ENCODE measurements around the gene CAPN9.
"Not testable (repeated sequence)": the region's sequence is repeated elsewhere in the genome, so short reads cannot be mapped to it uniquely, and the experiment has no call there.

CAPN9 gene

DNA sequence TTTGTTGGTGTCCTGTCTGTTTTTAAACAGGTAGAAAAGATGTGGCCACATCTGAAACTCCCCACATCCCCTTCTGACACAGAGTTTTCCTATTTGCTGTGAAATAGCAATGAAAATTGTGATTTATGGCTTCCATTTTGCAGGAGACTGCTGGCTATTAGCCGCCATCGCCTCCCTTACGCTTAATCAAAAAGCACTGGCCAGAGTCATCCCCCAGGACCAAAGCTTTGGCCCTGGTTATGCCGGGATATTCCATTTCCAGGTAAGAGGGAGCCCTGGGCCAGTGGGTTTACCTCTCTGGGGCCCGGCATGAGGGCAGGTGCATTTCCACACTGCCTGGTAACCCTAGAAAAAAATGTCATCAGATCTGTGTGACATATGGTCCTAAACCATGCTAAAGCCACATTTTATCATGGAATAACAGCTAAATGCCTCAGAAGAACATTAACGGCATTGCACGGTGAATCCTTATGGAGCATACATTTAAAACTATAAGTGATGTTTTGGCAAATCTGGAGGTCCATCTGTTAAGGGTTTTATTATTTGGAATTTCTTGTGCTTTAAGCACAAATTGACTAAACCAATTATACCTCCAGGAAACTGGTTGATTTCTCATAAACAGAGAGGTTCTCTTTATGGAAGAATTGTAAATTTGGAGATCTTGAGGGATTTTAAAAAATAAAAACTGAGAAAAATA, 12.3 kb downstream of the CAPN9 start:
- TF ChIP-seq, protein P1, sequence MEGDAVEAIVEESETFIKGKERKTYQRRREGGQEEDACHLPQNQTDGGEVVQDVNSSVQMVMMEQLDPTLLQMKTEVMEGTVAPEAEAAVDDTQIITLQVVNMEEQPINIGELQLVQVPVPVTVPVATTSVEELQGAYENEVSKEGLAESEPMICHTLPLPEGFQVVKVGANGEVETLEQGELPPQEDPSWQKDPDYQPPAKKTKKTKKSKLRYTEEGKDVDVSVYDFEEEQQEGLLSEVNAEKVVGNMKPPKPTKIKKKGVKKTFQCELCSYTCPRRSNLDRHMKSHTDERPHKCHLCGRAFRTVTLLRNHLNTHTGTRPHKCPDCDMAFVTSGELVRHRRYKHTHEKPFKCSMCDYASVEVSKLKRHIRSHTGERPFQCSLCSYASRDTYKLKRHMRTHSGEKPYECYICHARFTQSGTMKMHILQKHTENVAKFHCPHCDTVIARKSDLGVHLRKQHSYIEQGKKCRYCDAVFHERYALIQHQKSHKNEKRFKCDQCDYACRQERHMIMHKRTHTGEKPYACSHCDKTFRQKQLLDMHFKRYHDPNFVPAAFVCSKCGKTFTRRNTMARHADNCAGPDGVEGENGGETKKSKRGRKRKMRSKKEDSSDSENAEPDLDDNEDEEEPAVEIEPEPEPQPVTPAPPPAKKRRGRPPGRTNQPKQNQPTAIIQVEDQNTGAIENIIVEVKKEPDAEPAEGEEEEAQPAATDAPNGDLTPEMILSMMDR (IDR thresholded peaks at IDR 0.05; ENCODE audit: low read depth, low read length) = no peak
- TF ChIP-seq POLR2A (IDR thresholded peaks at IDR 0.05; ENCODE audit: extremely low read depth, insufficient read length) (no peak), MYC (IDR thresholded peaks at IDR 0.05; ENCODE audit: low read depth, low read length) (no peak)
- TF ChIP-seq, protein P2, sequence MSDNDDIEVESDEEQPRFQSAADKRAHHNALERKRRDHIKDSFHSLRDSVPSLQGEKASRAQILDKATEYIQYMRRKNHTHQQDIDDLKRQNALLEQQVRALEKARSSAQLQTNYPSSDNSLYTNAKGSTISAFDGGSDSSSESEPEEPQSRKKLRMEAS (IDR thresholded peaks at IDR 0.05; ENCODE audit: low read depth, low read length) = no peak
- H3K4me3 ChIP-seq (ENCODE audit: low read depth, low read length) = no peak overlapping the region
- no peak for DNase-seq (ENCODE audit: low read depth)

DNA sequence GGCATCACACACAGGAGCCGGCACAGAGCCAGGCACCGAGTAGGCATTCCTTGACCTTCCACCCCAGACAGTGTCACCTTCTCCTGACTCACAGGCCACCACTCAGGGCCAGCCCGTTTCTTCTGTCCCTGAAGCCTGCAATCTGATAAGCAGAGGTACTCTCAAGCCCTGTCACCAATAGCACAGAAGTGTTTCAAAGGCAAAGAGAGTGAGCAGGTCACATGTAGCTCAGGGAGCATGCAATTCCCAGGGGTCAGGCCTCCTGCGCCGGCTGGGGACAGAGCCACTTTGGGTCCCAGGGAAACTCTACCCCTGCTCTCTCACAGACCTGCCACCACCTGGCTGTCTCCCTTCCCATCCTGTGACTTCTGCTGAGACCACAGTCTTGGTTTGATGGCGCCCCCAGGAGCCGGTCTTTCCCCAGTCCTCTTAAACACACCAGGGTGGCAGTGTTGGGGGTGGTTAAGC, 13.2 kb downstream of the CAPN9 start:
- no peak overlapping the region for H3K4me3 ChIP-seq (ENCODE audit: low read depth, low read length)
- no peak for DNase-seq (ENCODE audit: low read depth)
- no peak for TF ChIP-seq POLR2A (IDR thresholded peaks at IDR 0.05; ENCODE audit: extremely low read depth, insufficient read length)
- no peak for TF ChIP-seq MYC (IDR thresholded peaks at IDR 0.05; ENCODE audit: low read depth, low read length)
- TF ChIP-seq, protein P2 (IDR thresholded peaks at IDR 0.05; ENCODE audit: low read depth, low read length) = no peak
- TF ChIP-seq, protein P1 (IDR thresholded peaks at IDR 0.05; ENCODE audit: low read depth, low read length) = no peak

DNA sequence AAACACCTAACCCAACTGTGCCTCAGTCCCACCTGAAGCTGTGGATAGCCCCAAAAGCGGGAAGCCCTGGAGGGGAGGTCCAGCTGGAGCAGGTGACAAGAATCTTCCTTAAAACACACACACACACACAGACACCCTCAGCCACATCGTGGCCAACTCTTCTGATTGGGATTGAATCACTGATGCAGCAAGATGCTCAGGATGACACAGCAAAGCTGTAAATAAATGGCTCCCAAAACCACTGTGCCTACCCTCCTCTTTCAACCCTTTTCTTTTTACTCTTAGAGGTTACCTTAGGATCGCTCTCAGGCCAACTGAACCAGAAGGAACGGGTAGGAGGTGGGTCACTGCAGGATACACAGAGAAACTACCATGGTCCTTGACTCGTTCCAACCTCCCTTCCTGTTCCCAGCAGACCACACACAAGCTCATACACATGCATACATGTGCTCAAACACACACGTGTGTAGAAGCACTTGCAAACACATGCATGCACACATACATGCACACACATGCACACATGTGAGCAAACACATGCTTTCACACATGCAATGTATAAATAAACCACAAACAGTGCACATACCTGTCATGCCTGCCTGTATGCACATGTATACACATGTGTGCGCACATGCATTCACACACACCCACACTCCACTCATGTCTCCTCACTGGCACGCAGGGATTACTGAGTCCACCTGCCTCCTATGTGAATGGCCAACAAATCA, 14.4 kb downstream of the CAPN9 start:
- DNase-seq (ENCODE audit: low read depth) = no peak
- TF ChIP-seq, protein P2 (IDR thresholded peaks at IDR 0.05; ENCODE audit: low read depth, low read length) = 0 out of 2 replicates have a peak, but pooled peaks have one; percentile 32
- no peak for TF ChIP-seq MYC (IDR thresholded peaks at IDR 0.05; ENCODE audit: low read depth, low read length)
- no peak overlapping the region for H3K4me3 ChIP-seq (ENCODE audit: low read depth, low read length)

DNA sequence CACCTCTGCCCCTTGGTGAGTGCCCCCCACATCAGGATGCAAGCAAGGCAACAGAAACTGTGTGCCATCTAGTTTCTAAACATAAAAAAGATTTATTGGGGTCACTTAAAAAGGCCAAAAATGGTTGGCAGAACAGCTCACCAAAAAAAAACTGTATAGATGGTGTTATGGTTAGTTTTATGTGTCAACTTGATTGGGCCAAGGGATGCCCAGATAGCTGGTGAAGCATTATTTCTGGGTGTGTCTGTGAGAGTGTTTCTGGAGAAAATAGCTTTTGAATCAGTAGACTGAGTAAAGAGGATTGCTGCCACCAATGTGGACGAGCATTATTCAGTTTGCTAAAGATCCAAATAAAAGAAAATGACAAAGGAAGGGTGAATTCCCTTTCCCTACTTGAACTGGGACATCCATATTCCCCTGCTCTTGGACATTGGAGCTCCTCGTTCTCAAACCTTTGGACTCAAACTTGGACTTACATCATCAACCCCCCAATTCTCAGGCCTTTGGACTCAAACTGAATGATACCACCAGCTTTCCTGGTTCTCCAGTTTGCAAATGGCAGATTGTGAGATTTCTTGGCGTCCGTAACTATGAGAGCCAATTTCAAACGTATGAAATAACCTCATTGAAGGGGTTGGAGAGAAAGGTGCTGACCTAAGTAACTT, 16.9 kb downstream of the CAPN9 start:
- H3K4me3 ChIP-seq (ENCODE audit: low read depth, low read length) = no peak overlapping the region
- DNase-seq (ENCODE audit: low read depth) = no peak
- TF ChIP-seq POLR2A (IDR thresholded peaks at IDR 0.05; ENCODE audit: extremely low read depth, insufficient read length) (no peak), MYC (IDR thresholded peaks at IDR 0.05; ENCODE audit: low read depth, low read length) (no peak)
- TF ChIP-seq, protein P2 (IDR thresholded peaks at IDR 0.05; ENCODE audit: low read depth, low read length) = no peak
- TF ChIP-seq, protein P1 (IDR thresholded peaks at IDR 0.05; ENCODE audit: low read depth, low read length) = no peak

DNA sequence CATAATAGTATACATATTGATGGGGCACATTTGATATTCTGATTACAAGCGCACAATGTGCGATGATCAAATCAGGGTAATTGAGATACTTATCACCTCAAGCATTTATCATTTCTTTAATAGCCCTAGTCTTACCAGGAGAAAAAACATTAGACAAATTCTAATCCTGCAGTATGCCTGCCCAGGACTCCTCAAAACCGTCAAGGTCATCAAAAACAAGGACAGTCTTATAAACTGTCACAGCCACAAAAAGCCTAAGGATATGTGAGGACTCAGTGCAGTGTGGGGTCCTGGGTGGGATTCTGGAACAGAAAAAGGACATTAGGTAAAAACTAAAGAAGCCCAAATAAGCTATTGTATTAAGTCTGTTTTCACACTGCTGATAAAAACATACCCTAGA, 19.1 kb downstream of the CAPN9 start:
- TF ChIP-seq MYC (IDR thresholded peaks at IDR 0.05; ENCODE audit: low read depth, low read length) (no peak), POLR2A (IDR thresholded peaks at IDR 0.05; ENCODE audit: extremely low read depth, insufficient read length) (no peak)
- TF ChIP-seq, protein P2 (IDR thresholded peaks at IDR 0.05; ENCODE audit: low read depth, low read length) = no peak
- TF ChIP-seq, protein P1 (IDR thresholded peaks at IDR 0.05; ENCODE audit: low read depth, low read length) = no peak
- no peak for DNase-seq (ENCODE audit: low read depth)
- no peak overlapping the region for H3K4me3 ChIP-seq (ENCODE audit: low read depth, low read length)

DNA sequence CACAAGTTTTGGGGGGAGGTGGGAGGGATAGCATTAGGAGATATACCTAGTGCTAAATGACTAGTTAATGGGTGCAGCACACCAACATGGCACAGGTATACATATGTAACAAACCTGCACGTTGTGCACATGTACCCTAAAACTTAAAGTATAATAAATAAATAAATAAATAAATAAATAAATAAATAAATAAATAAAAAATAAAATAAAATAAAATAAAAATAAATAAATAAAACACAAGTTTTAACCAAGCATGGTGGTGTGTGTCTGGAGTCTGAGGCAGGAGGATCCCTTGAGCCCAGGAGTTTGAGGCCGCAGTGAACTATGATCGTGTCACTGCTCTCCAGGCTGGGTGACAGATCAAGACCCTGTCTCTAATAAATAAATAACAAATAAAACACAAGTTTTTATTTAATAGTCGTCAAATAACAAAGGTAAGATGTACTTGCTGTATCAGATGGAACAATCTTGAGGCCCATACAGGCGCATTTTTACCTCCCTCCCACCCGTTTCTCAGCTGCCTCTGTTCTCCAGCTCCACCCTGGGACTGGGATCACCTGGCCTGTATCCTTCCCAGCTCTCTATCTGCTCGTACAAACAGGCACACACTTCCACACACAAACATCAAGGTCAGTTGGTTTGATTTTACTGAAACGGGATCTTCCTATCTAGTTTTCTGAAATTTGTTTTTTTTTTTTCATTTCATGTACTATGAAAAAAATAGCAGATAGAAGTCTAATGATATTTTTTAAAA, 20.8 kb downstream of the CAPN9 start:
- not testable (repeated sequence) for H3K4me3 ChIP-seq (ENCODE audit: low read depth, low read length); DNase-seq (ENCODE audit: low read depth)

Data from NB4 (cell line).